Peyer's patch (tissue), 4 donors: Measurements from ENCODE around the gene SEPTIN7.

Source experiments
- CTCF ChIP-seq, 6 experiments: fragments of 450-650 bp in 4 of 6; fragments of 200-600 bp in 2 of 6; sonication (generic) in 1 of 6; IDR thresholded peaks; one replicate each; pipeline ENCODE4 v1.5.1; 2017 to 2019; ENCODE audit warnings: antibody characterized with exemption in 6 of 6, mild to moderate bottlenecking in 3 of 6, moderate library complexity in 1 of 6
- POLR2A ChIP-seq, 2 donors: fragments of 450-650 bp; IDR thresholded peaks; one replicate each; pipeline ENCODE4 v1.5.1; 2017; ENCODE audit warnings: antibody characterized with exemption in 2 of 2, mild to moderate bottlenecking in 2 of 2, moderate library complexity in 2 of 2

- TF ChIP-seq CTCF (IDR thresholded peaks at IDR 0.05): no peak
- TF ChIP-seq POLR2A (IDR thresholded peaks at IDR 0.05): no peak
Observed at GRCh38 chr7:35762781-35763180, 38.1 kb upstream of the SEPTIN7 start.
